ENCODE data around the gene RGS7. TPM values are rescaled to one million over a fixed set of nuclear protein-coding genes. Genes with fewer than 3 reads are reported as not detected.

RGS7 gene
- total and polyA plus RNA-seq, 2 of the 8 experiments (the other 6 are each of a cell fraction or from before 2014, with no cell fraction given) = 1.6 to 3.0 TPM

- H2BK5ac ChIP-seq (ENCODE audit: low read depth, low read length) = peak overlapping the region; percentile 30; the same call in 1 of the 2 replicates
- no peak overlapping the region for H2BK120ac ChIP-seq (replicated peaks; ENCODE audit: low read depth, low read length)
- H3K4me3 ChIP-seq (ENCODE audit: extremely low read depth in 1 of 4, insufficient read depth in 2 of 4, low read depth in 3 of 4, low read length in 4 of 4) = no peak overlapping the region
- CTCF ChIA-PET (ENCODE audit: partially characterized antibody) = interaction anchor here (0.9 to 1.0 kb wide), 2 partner anchors 49 to 157 kb away, joined by 3 read pairs; no protein-coding TSS in a partner anchor
- no peak overlapping the region for H4K5ac ChIP-seq (ENCODE audit: insufficient read length, low read depth, low read length)
- TF ChIP-seq TBP (IDR thresholded peaks at IDR 0.05; ENCODE audit: low read depth, low read length) (no peak), SRF (IDR thresholded peaks at IDR 0.05; ENCODE audit: low read depth, low read length) (peak; percentile 69; the same call in 1 of the 2 replicates)
- DNase-seq (ENCODE audit: low read depth in 1 of 2, low spot score in 2 of 2) = no peak
- H3K9me3 ChIP-seq (ENCODE audit: insufficient read depth in 2 of 2, low read depth in 1 of 2, low read length in 1 of 2) = no peaks in the 10 kb centered on the region
- no peaks in the 10 kb centered on the region for H3K27me3 ChIP-seq (replicated peaks in 1 of 4; ENCODE audit: control insufficient read depth in 3 of 4, extremely low read depth in 1 of 4, insufficient read depth in 3 of 4, low read length in 3 of 4)
- H2BK20ac ChIP-seq (ENCODE audit: low read length) = no peak overlapping the region
- no peak overlapping the region for H4K8ac ChIP-seq (ENCODE audit: extremely low read depth, insufficient read depth, low read length)
- no peaks in the 10 kb centered on the region for H4K20me1 ChIP-seq (replicated peaks in 1 of 2; ENCODE audit: control insufficient read depth in 1 of 2, insufficient read depth in 2 of 2, low read length in 2 of 2)
- no peak overlapping the region for H3K18ac ChIP-seq (ENCODE audit: extremely low read depth, low read length)
- H3K79me2 ChIP-seq (ENCODE audit: control insufficient read depth in 1 of 2, insufficient read depth in 2 of 2, low read length in 2 of 2) = no peaks in the 10 kb centered on the region
- no peaks in the 10 kb centered on the region; a peak in 1 of 8 replicates for H3K36me3 ChIP-seq (ENCODE audit: control insufficient read depth in 2 of 4, insufficient read depth in 4 of 4, low read length in 3 of 4)
- H3K79me1 ChIP-seq (ENCODE audit: low read depth, low read length) = no peaks in the 10 kb centered on the region
- H3K56ac ChIP-seq (replicated peaks; ENCODE audit: insufficient read length, low read depth, low read length) = no peak overlapping the region
- H2BK12ac ChIP-seq (ENCODE audit: low read depth, low read length) = no peak overlapping the region
- no peak overlapping the region for H2AK5ac ChIP-seq (ENCODE audit: low read depth, low read length)
- no peak overlapping the region for H3K4me2 ChIP-seq (ENCODE audit: insufficient read depth in 1 of 2, low read depth in 2 of 2, low read length in 2 of 2)
- H3K14ac ChIP-seq (ENCODE audit: insufficient read length) = no peak overlapping the region
- H3K4ac ChIP-seq (replicated peaks; ENCODE audit: insufficient read length, low read depth, low read length) = no peak overlapping the region
- 90% methylated on average over 11 of the region's 11 CpGs; no CpG with 5 or more reads in 1 of the 2 experiments for WGBS, 2 experiments (ENCODE audit: extremely low coverage in 1 of 2, insufficient coverage in 1 of 2, insufficient read length in 1 of 2, insufficient replicate concordance in 2 of 2, low coverage in 1 of 2, low lambda C conversion rate in 2 of 2, missing lambda C conversion rate in 1 of 2)
- H2BK15ac ChIP-seq (ENCODE audit: low read length) = no peak overlapping the region
- no peak for FAIRE-seq
- no peak overlapping the region for H4K91ac ChIP-seq (replicated peaks; ENCODE audit: insufficient read length, low read length)
- H3K27ac ChIP-seq (ENCODE audit: low read depth, low read length) = peak overlapping the region; percentile 38; the same call in 1 of the 2 replicates
- H3K9ac ChIP-seq (replicated peaks in 1 of 4; ENCODE audit: extremely low read depth in 1 of 4, low read depth in 3 of 4, low read length in 3 of 4) = no peak overlapping the region
- H2AFZ ChIP-seq (ENCODE audit: low read length) = no peak overlapping the region
- H3K4me1 ChIP-seq (replicated peaks in 1 of 4; ENCODE audit: control insufficient read depth in 3 of 4, insufficient read depth in 4 of 4, low read length in 3 of 4) = no peaks in the 10 kb centered on the region
- POLR2A ChIA-PET (ENCODE audit: partially characterized antibody) = no interaction called here
- H3K23ac ChIP-seq (ENCODE audit: insufficient read length) = no peak overlapping the region
- no peaks in the 10 kb centered on the region for H3K23me2 ChIP-seq (ENCODE audit: low read depth, low read length)
These were observed 419.9 kb downstream of the RGS7 start for GRCh38 chr1:240936911-240937668.
